HCT116 (cell line): ENCODE results near the gene RMP24.
A peak's percentile ranks its signal among the peaks of the same experiment; 100 is the strongest.

Source experiments
- ATAC-seq: fragments of 200-7000 bp; cut with Tn5 transposase; 2 replicates; pipeline ENCODE4 v1.9.1; 2020; ENCODE audit warnings: mild to moderate bottlenecking, moderate library complexity
- BruUV-seq: library from RNA; stranded (reverse); fragments of 400-500 nt; replicated peaks from 2 replicates; lab custom pipeline; 2021; lab: Mats Ljungman, UMichigan
- CTCF ChIA-PET: fragments of 300-600 bp; sonication (Branson Sonifier 250); formaldehyde crosslinking; loops from one replicate; lab custom pipeline; 2021; ENCODE audit warnings: antibody characterized with exemption; lab: Charles Lee
- POLR2A ChIA-PET: fragments of 300-600, 350-600 bp; sonication (Branson Sonifier 250); formaldehyde crosslinking; loops from one replicate; lab custom pipeline; 2021; ENCODE audit warnings: antibody characterized with exemption; lab: Charles Lee
- RAD21 ChIA-PET, 2 experiments: fragments of 300-600 bp; sonication (Branson Sonifier 250); formaldehyde crosslinking; loops; one replicate each; lab custom pipeline; 2023; ENCODE audit warnings: low total read pairs in 2 of 2; ENCODE audit not compliant: uncharacterized antibody in 2 of 2, unreplicated experiment in 2 of 2, low non-redundant PET in 1 of 2; lab: Charles Lee
- DNase-seq: peaks from one replicate; pipeline ENCODE4 v3.0.0-alpha.2; 2010; ENCODE audit warnings: low read depth, low spot score
- H2AFZ ChIP-seq: fragments of 200-600 bp; shearing (Covaris generic), sonication (generic); 2 replicates; pipeline ENCODE4 v1.6.1; 2017; ENCODE audit warnings: low read depth, mixed run types, mixed read lengths, antibody characterized with exemption, low read length; ENCODE audit not compliant: poor library complexity, severe bottlenecking
- H3K27ac ChIP-seq: 2 replicates; pipeline ENCODE4 v1.5.1; 2012; ENCODE audit warnings: low read depth, low read length
- H3K27me3 ChIP-seq: fragments of 200-600 bp; sonication (generic); 2 replicates; pipeline ENCODE4 v1.6.1; 2016; ENCODE audit warnings: mixed run types, low read length, mixed read lengths; ENCODE audit not compliant: insufficient read depth
- H3K36me3 ChIP-seq, 2 experiments: fragments of 200-500 bp in 1 of 2; fragments of 200-600 bp in 1 of 2; sonication (Bioruptor generic) in 1 of 2; sonication (generic) in 1 of 2; 2 replicates each; pipeline versions ENCODE4 v1.5.1 to v1.6.1; 2014 to 2016; ENCODE audit warnings: low read length in 2 of 2, inconsistent platforms in 1 of 2, mixed read lengths in 1 of 2, mixed run types in 1 of 2; ENCODE audit not compliant: insufficient read depth in 2 of 2, control insufficient read depth in 1 of 2
- H3K4me1 ChIP-seq, 2 experiments: fragments of 200-600 bp in 1 of 2; sonication (generic) in 1 of 2; 2 replicates each; pipeline versions ENCODE4 v1.5.1 to v1.6.1; 2012 to 2017; ENCODE audit warnings: low read length in 2 of 2, inconsistent platforms in 1 of 2, mild to moderate bottlenecking in 1 of 2, mixed read lengths in 1 of 2, mixed run types in 1 of 2, moderate library complexity in 1 of 2; ENCODE audit not compliant: insufficient read depth in 2 of 2, control insufficient read depth in 1 of 2
- H3K4me2 ChIP-seq: fragments of 200-600 bp; sonication (generic); 2 replicates; pipeline ENCODE4 v1.6.1; 2017; ENCODE audit warnings: mixed run types, low read length, mixed read lengths
- H3K4me3 ChIP-seq, 2 experiments: fragments of 200-600 bp in 1 of 2; sonication (generic) in 1 of 2; replicated peaks in 1 of 2; 2 replicates each; pipeline ENCODE4 v1.5.1; 2011 to 2016; ENCODE audit warnings: low read length in 2 of 2, control low read depth in 1 of 2, low read depth in 1 of 2, mild to moderate bottlenecking in 1 of 2, mixed read lengths in 1 of 2, mixed run types in 1 of 2
- H3K79me2 ChIP-seq: fragments of 200-600 bp; sonication (generic); 2 replicates; pipeline ENCODE4 v1.6.1; 2017; ENCODE audit warnings: mild to moderate bottlenecking, mixed run types, low read length, moderate library complexity, mixed read lengths; ENCODE audit not compliant: insufficient read depth
- H3K9ac ChIP-seq: fragments of 200-600 bp; sonication (generic); 2 replicates; pipeline ENCODE4 v1.6.1; 2016; ENCODE audit warnings: low read length, mixed read lengths
- H3K9me2 ChIP-seq: fragments of 200-600 bp; sonication (generic), shearing (Covaris generic); 2 replicates; pipeline ENCODE4 v1.6.1; 2017; ENCODE audit warnings: mixed run types, mild to moderate bottlenecking, moderate library complexity; ENCODE audit not compliant: insufficient read depth
- H3K9me3 ChIP-seq, 2 experiments: fragments of 200-500 bp in 1 of 2; fragments of 200-600 bp in 1 of 2; sonication (Bioruptor generic) in 1 of 2; sonication (generic) in 1 of 2; 2 replicates each; pipeline ENCODE4 v1.6.1; 2014 to 2017; ENCODE audit warnings: low read length in 2 of 2, mixed read lengths in 2 of 2, inconsistent platforms in 1 of 2, low read depth in 1 of 2, mild to moderate bottlenecking in 1 of 2, mixed run types in 1 of 2, moderate library complexity in 1 of 2; ENCODE audit not compliant: control insufficient read depth in 1 of 2, insufficient read depth in 1 of 2
- H4K20me1 ChIP-seq: fragments of 200-600 bp; sonication (generic), shearing (Covaris generic); 2 replicates; pipeline ENCODE4 v1.6.1; 2017; ENCODE audit warnings: mixed run types, mild to moderate bottlenecking, moderate library complexity; ENCODE audit not compliant: insufficient read depth
- CBX3 ChIP-seq: IDR thresholded peaks from 2 replicates; pipeline ENCODE4 v1.6.1; 2012; ENCODE audit warnings: low read depth
- CEBPB ChIP-seq: IDR thresholded peaks from 2 replicates; pipeline ENCODE4 v1.6.1; 2012; ENCODE audit warnings: low read depth
- EZH2phosphoT487 ChIP-seq: fragments of 200-600 bp; IDR thresholded peaks from 2 replicates; pipeline ENCODE4 v1.6.1; 2018; ENCODE audit warnings: antibody characterized with exemption, borderline replicate concordance
- REST ChIP-seq: IDR thresholded peaks from 2 replicates; pipeline ENCODE4 v1.6.1; 2012; ENCODE audit warnings: low read depth
- SRF ChIP-seq: IDR thresholded peaks from 2 replicates; pipeline ENCODE4 v1.6.1; 2012; ENCODE audit warnings: low read depth
- ZFX ChIP-seq: fragments of 450-650 bp; IDR thresholded peaks from 2 replicates; pipeline ENCODE4 v1.6.1; 2017
- intact Hi-C: fragments of 100-400 bp; cut with micrococcal nuclease; formaldehyde crosslinking; loops from 2 replicates; pipeline ENCODE4 v1.10.0; 2022

The RMP24 gene

DNA sequence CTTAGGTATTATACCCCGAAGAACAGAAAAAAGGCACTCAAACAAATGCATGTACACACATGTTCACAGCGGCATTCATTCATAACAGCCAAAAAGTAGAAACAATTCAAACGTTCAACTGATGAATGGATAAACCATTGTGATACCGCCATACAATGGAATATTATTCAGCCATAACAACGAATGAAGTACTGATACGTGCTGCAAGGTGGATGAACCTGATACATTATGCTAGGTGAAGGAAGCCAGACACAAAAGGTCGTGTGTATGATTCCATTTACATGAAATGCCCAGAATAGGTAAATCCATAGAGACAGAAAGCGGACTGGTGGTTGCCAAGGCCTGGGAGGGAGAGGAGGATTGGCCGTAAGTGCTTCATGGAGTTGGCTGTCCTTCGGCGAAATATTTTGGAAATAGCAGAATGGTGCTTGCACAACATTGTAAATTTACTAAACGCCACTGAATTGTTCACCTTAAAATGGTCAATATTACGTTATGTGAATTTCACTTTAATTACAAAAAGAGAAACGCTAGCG lies 750 bp upstream of the RMP24 start:
- intact Hi-C loops: loop anchor here (5.0 kb wide), 1 partner anchor 584 kb away; no protein-coding TSS in a partner anchor
- RAD21 ChIA-PET: interaction anchor here in 1 of 2 experiments (0.6 to 0.7 kb wide), 3 partner anchors 34 to 390 kb away, joined by 3 to 6 read pairs (median 4); no protein-coding TSS in a partner anchor
- peak overlapping the region; percentile 95 for H2AFZ ChIP-seq

More for the DNA sequence above, 750 bp upstream of the RMP24 start:
- ChIA-PET POLR2A (interaction anchor here (0.6 to 0.8 kb wide), 6 partner anchors 22 to 306 kb away, joined by 3 to 5 read pairs (median 3); no protein-coding TSS in a partner anchor), CTCF (interaction anchor here (0.6 to 1.4 kb wide), 3 partner anchors 21 to 1112 kb away, joined by 3 to 4 read pairs (median 3); no protein-coding TSS in a partner anchor)
- H3K4me2 ChIP-seq: peak overlapping the region; percentile 90
- peaks cover 13 to 14% of the 10 kb centered on the region in 2 experiments for H3K36me3 ChIP-seq
- H3K27me3 ChIP-seq: no peaks in the 10 kb centered on the region
- H3K27ac ChIP-seq: peak overlapping the region; percentile 76
- no peak for TF ChIP-seq CBX3
- no peak for TF ChIP-seq EZH2phosphoT487
- TF ChIP-seq ZFX: no peak
- no peak for TF ChIP-seq SRF
- no peak for TF ChIP-seq REST
- TF ChIP-seq CEBPB: no peak
- DNase-seq: no peak
- H3K4me3 ChIP-seq: peak overlapping the region; percentile 83 to 89
- no peaks in the 10 kb centered on the region for H3K9me3 ChIP-seq
- peak overlapping the region; percentile 77 for H3K9ac ChIP-seq
- peaks cover 0 to 18% of the 10 kb centered on the region in 2 experiments; a peak in 2 of 4 replicates for H3K4me1 ChIP-seq
- H4K20me1 ChIP-seq: no peaks in the 10 kb centered on the region
- H3K9me2 ChIP-seq: no peaks in the 10 kb centered on the region
- ATAC-seq: peak; percentile 41
- TSS peak; percentile 73 for BruUV-seq
- peaks cover 30% of the 10 kb centered on the region for H3K79me2 ChIP-seq
